ENCODE results near the gene PSMC5. TPM values are rescaled to one million over a fixed set of nuclear protein-coding genes. Genes with fewer than 3 reads are reported as not detected.

PSMC5 gene
- total and polyA plus RNA-seq, 10 of the 15 experiments (the other 5 are each of a cell fraction or from before 2014, with no cell fraction given): 55.0 to 266 (median 148) TPM

DNA sequence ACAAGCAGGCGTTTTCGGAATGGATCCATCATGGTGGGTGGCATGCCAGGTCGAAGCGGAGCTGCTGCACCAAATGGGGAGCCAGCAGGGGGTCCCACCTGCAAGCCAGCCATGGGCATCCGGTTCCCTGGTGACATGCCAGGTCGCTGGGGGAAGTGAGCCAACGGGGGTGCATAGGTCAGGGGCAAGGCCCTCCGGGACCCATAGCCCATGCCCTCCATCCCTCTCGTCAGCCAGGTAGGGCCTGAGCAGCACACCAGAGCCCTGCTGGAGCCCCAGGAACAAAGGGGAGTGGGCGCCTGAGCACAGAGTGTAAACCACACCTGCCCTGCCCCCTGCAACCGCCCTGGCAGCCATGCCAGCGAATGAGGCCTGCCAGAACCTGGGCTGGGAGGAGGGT, 10.2 kb downstream of the PSMC5 start:
- Histone ChIP-seq H3K27me3 (replicated peaks in 1 of 2; ENCODE audit: control insufficient read depth in 2 of 2, insufficient read depth in 2 of 2, low read length in 1 of 2) (no peaks in the 10 kb centered on the region), H3K9me3 (replicated peaks; ENCODE audit: control insufficient read depth, insufficient read depth, low read length) (no peaks in the 10 kb centered on the region), H3K9ac (ENCODE audit: control insufficient read depth, insufficient read depth, low read length) (no peak overlapping the region), H4K20me1 (ENCODE audit: control insufficient read depth, insufficient read depth) (no peaks in the 10 kb centered on the region), H3K27ac (ENCODE audit: control insufficient read depth, insufficient read depth) (no peak overlapping the region), H3K4me1 (ENCODE audit: control insufficient read depth, insufficient read depth, low read length) (peaks cover 14% of the 10 kb centered on the region), H3K79me2 (ENCODE audit: control insufficient read depth, insufficient read depth, low read length) (peaks cover 48% of the 10 kb centered on the region), H3K36me3 (ENCODE audit: control insufficient read depth in 2 of 2, insufficient read depth in 2 of 2, low read length in 1 of 2) (peaks cover 21 to 27% of the 10 kb centered on the region in 2 experiments; a peak in 3 of 4 replicates), H3K4me3 (no peak overlapping the region), H2AFZ (ENCODE audit: control insufficient read depth, low read depth, low read length) (no peak overlapping the region), H3K4me2 (ENCODE audit: control insufficient read depth, insufficient read depth) (no peak overlapping the region; the same call in 1 of the 2 replicates)
- in situ Hi-C loops (cut with MboI) (loop anchor here (25.0 kb wide), 1 partner anchor 400 kb away; the partner anchor contains the start of gene CYB561), intact Hi-C loops (cut with micrococcal nuclease; ENCODE audit: unreplicated experiment) (no loop called here)
- TF ChIP-seq HCFC1 (IDR thresholded peaks at IDR 0.05; ENCODE audit: low read length) (no peak), EZH2 (IDR thresholded peaks at IDR 0.05; ENCODE audit: borderline replicate concordance, control insufficient read depth, low read depth, low read length) (no peak), PAX5 (IDR thresholded peaks at IDR 0.05; ENCODE audit: borderline replicate concordance, low read depth, low read length) (no peak), SIN3A (IDR thresholded peaks at IDR 0.05; ENCODE audit: low read depth, low read length) (no peak), TCF3 (IDR thresholded peaks at IDR 0.05; ENCODE audit: borderline replicate concordance, insufficient read depth, low read depth, low read length) (no peak), NR2C2 (IDR thresholded peaks at IDR 0.05; ENCODE audit: borderline replicate concordance, control insufficient read depth, insufficient read length, low read depth) (no peak), ASH2L (IDR thresholded peaks at IDR 0.05; ENCODE audit: borderline replicate concordance, low read depth) (no peak), MXI1 (IDR thresholded peaks at IDR 0.05; ENCODE audit: low read depth, low read length) (no peak), RCOR1 (conservative IDR thresholded peaks at IDR 0.05; ENCODE audit: low read depth, low read length) (no peak)
- TF ChIP-seq, protein P1, sequence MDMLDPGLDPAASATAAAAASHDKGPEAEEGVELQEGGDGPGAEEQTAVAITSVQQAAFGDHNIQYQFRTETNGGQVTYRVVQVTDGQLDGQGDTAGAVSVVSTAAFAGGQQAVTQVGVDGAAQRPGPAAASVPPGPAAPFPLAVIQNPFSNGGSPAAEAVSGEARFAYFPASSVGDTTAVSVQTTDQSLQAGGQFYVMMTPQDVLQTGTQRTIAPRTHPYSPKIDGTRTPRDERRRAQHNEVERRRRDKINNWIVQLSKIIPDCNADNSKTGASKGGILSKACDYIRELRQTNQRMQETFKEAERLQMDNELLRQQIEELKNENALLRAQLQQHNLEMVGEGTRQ (IDR thresholded peaks at IDR 0.05; ENCODE audit: borderline replicate concordance, low read depth, low read length): no peak
- TF ChIP-seq, protein P2, sequence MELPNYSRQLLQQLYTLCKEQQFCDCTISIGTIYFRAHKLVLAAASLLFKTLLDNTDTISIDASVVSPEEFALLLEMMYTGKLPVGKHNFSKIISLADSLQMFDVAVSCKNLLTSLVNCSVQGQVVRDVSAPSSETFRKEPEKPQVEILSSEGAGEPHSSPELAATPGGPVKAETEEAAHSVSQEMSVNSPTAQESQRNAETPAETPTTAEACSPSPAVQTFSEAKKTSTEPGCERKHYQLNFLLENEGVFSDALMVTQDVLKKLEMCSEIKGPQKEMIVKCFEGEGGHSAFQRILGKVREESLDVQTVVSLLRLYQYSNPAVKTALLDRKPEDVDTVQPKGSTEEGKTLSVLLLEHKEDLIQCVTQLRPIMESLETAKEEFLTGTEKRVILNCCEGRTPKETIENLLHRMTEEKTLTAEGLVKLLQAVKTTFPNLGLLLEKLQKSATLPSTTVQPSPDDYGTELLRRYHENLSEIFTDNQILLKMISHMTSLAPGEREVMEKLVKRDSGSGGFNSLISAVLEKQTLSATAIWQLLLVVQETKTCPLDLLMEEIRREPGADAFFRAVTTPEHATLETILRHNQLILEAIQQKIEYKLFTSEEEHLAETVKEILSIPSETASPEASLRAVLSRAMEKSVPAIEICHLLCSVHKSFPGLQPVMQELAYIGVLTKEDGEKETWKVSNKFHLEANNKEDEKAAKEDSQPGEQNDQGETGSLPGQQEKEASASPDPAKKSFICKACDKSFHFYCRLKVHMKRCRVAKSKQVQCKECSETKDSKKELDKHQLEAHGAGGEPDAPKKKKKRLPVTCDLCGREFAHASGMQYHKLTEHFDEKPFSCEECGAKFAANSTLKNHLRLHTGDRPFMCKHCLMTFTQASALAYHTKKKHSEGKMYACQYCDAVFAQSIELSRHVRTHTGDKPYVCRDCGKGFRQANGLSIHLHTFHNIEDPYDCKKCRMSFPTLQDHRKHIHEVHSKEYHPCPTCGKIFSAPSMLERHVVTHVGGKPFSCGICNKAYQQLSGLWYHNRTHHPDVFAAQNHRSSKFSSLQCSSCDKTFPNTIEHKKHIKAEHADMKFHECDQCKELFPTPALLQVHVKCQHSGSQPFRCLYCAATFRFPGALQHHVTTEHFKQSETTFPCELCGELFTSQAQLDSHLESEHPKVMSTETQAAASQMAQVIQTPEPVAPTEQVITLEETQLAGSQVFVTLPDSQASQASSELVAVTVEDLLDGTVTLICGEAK (IDR thresholded peaks at IDR 0.05; ENCODE audit: borderline replicate concordance): no peak
- TF ChIP-seq, protein P3, sequence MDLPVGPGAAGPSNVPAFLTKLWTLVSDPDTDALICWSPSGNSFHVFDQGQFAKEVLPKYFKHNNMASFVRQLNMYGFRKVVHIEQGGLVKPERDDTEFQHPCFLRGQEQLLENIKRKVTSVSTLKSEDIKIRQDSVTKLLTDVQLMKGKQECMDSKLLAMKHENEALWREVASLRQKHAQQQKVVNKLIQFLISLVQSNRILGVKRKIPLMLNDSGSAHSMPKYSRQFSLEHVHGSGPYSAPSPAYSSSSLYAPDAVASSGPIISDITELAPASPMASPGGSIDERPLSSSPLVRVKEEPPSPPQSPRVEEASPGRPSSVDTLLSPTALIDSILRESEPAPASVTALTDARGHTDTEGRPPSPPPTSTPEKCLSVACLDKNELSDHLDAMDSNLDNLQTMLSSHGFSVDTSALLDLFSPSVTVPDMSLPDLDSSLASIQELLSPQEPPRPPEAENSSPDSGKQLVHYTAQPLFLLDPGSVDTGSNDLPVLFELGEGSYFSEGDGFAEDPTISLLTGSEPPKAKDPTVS (IDR thresholded peaks at IDR 0.05; ENCODE audit: low read depth, low read length): no peak
- DNase-seq (ENCODE audit: low read depth, low spot score): no peak
- SMC1A ChIA-PET (ENCODE audit: uncharacterized antibody, unreplicated experiment): interaction anchor here (2.2 kb wide), 1 partner anchor 9 kb away, joined by 5 read pairs; no protein-coding TSS in a partner anchor
- no TSS peak for BruUV-seq (replicated peaks)
- CTCF ChIA-PET: interaction anchor here (1.4 kb wide), 1 partner anchor 9 kb away, joined by 6 read pairs; no protein-coding TSS in a partner anchor
- POLR2A ChIA-PET: interaction anchor here (1.0 kb wide), 1 partner anchor 19 kb away, joined by 3 read pairs; no protein-coding TSS in a partner anchor
- whole genome bisulfite sequencing (ENCODE audit: insufficient coverage, insufficient replicate concordance, low lambda C conversion rate, missing lambda C conversion rate): 99% methylated on average over 7 of the region's 12 CpGs
- no peak for ATAC-seq
- RAD21 ChIA-PET (ENCODE audit: unreplicated experiment): no interaction called here
- FAIRE-seq: no peak
